ENCODE data around the gene ERAS. TPM values are rescaled to one million over a fixed set of nuclear protein-coding genes. Genes with fewer than 3 reads are reported as not detected.

Gene ERAS
- total and polyA plus RNA-seq, 2 experiments from 2014 or later: 1.3 to 2.4 TPM

DNA sequence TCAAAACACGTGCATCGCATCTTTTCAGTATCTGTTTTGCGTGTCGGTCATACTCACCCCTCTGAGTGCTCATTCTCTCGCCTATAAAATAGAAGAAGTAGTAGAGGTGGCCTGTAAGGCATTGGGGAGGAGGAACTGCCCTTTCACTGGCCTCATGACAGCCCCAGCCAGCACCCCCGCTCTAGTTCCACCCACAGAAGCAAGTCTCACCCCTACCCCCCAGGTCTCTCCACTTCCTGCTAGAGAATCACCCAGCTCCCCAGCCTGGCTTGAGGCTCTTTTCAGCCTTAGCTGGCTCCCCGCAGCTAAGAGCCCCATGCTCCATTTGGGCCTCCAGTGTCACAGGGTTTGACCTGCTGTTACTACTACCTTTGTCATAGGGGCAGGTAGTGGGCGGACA is 12.7 kb upstream of the ERAS start:
- H3K27ac Mint-ChIP-seq: peak overlapping the region; percentile 59; the same call in 1 of the 2 replicates

More for the DNA sequence above, 12.7 kb upstream of the ERAS start:
- DNase-seq (ENCODE audit: low spot score) (no peak), ATAC-seq (no peak)
- Mint-ChIP-seq H3K36me3 (ENCODE audit: low read depth) (no peaks in the 10 kb centered on the region; the same call in 2 of the 3 replicates), H3K27me3 (ENCODE audit: insufficient read depth, low read depth, poor library complexity) (no peaks in the 10 kb centered on the region), H3K4me3 (no peak overlapping the region), H3K9me3 (no peaks in the 10 kb centered on the region), H3K4me1 (no peaks in the 10 kb centered on the region)
- Histone ChIP-seq H3K36me3 (ENCODE audit: insufficient read depth) (no peaks in the 10 kb centered on the region), H3K9me2 (ENCODE audit: insufficient read depth) (no peaks in the 10 kb centered on the region), H3F3A (replicated peaks; ENCODE audit: low read depth) (no peaks in the 10 kb centered on the region), H3K79me2 (replicated peaks; ENCODE audit: insufficient read depth) (no peaks in the 10 kb centered on the region), H3K4me2 (no peak overlapping the region), H3K27ac (ENCODE audit: low read depth) (no peak overlapping the region), H4K20me1 (replicated peaks; ENCODE audit: insufficient read depth) (no peaks in the 10 kb centered on the region), H3K4me1 (ENCODE audit: insufficient read depth) (no peaks in the 10 kb centered on the region), H3K4me3 (no peak overlapping the region), H3K27me3 (ENCODE audit: insufficient read depth) (no peaks in the 10 kb centered on the region), H2AFZ (no peak overlapping the region)
- TF ChIP-seq EZH2phosphoT487 (IDR thresholded peaks at IDR 0.05; ENCODE audit: unreplicated experiment) (no peak), ZNF114 (CRISPR knock-in tag; IDR thresholded peaks at IDR 0.05) (no peak), CREB1 (CRISPR knock-in tag; IDR thresholded peaks at IDR 0.05; ENCODE audit: low read depth) (no peak), POLR2AphosphoS5 (IDR thresholded peaks at IDR 0.05; ENCODE audit: low read depth) (no peak), NANOG (IDR thresholded peaks at IDR 0.05; ENCODE audit: borderline replicate concordance) (no peak), EZH2 (IDR thresholded peaks at IDR 0.05; ENCODE audit: low read depth, unreplicated experiment) (no peak), STAT1 (IDR thresholded peaks at IDR 0.05; ENCODE audit: unreplicated experiment) (no peak)
- TF ChIP-seq, protein P1, sequence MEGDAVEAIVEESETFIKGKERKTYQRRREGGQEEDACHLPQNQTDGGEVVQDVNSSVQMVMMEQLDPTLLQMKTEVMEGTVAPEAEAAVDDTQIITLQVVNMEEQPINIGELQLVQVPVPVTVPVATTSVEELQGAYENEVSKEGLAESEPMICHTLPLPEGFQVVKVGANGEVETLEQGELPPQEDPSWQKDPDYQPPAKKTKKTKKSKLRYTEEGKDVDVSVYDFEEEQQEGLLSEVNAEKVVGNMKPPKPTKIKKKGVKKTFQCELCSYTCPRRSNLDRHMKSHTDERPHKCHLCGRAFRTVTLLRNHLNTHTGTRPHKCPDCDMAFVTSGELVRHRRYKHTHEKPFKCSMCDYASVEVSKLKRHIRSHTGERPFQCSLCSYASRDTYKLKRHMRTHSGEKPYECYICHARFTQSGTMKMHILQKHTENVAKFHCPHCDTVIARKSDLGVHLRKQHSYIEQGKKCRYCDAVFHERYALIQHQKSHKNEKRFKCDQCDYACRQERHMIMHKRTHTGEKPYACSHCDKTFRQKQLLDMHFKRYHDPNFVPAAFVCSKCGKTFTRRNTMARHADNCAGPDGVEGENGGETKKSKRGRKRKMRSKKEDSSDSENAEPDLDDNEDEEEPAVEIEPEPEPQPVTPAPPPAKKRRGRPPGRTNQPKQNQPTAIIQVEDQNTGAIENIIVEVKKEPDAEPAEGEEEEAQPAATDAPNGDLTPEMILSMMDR (conservative IDR thresholded peaks at IDR 0.05; ENCODE audit: low read depth in 2 of 2): no peak
- TF ChIP-seq, protein P2, sequence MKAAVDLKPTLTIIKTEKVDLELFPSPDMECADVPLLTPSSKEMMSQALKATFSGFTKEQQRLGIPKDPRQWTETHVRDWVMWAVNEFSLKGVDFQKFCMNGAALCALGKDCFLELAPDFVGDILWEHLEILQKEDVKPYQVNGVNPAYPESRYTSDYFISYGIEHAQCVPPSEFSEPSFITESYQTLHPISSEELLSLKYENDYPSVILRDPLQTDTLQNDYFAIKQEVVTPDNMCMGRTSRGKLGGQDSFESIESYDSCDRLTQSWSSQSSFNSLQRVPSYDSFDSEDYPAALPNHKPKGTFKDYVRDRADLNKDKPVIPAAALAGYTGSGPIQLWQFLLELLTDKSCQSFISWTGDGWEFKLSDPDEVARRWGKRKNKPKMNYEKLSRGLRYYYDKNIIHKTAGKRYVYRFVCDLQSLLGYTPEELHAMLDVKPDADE (IDR thresholded peaks at IDR 0.05): no peak
- TF ChIP-seq, protein P3, sequence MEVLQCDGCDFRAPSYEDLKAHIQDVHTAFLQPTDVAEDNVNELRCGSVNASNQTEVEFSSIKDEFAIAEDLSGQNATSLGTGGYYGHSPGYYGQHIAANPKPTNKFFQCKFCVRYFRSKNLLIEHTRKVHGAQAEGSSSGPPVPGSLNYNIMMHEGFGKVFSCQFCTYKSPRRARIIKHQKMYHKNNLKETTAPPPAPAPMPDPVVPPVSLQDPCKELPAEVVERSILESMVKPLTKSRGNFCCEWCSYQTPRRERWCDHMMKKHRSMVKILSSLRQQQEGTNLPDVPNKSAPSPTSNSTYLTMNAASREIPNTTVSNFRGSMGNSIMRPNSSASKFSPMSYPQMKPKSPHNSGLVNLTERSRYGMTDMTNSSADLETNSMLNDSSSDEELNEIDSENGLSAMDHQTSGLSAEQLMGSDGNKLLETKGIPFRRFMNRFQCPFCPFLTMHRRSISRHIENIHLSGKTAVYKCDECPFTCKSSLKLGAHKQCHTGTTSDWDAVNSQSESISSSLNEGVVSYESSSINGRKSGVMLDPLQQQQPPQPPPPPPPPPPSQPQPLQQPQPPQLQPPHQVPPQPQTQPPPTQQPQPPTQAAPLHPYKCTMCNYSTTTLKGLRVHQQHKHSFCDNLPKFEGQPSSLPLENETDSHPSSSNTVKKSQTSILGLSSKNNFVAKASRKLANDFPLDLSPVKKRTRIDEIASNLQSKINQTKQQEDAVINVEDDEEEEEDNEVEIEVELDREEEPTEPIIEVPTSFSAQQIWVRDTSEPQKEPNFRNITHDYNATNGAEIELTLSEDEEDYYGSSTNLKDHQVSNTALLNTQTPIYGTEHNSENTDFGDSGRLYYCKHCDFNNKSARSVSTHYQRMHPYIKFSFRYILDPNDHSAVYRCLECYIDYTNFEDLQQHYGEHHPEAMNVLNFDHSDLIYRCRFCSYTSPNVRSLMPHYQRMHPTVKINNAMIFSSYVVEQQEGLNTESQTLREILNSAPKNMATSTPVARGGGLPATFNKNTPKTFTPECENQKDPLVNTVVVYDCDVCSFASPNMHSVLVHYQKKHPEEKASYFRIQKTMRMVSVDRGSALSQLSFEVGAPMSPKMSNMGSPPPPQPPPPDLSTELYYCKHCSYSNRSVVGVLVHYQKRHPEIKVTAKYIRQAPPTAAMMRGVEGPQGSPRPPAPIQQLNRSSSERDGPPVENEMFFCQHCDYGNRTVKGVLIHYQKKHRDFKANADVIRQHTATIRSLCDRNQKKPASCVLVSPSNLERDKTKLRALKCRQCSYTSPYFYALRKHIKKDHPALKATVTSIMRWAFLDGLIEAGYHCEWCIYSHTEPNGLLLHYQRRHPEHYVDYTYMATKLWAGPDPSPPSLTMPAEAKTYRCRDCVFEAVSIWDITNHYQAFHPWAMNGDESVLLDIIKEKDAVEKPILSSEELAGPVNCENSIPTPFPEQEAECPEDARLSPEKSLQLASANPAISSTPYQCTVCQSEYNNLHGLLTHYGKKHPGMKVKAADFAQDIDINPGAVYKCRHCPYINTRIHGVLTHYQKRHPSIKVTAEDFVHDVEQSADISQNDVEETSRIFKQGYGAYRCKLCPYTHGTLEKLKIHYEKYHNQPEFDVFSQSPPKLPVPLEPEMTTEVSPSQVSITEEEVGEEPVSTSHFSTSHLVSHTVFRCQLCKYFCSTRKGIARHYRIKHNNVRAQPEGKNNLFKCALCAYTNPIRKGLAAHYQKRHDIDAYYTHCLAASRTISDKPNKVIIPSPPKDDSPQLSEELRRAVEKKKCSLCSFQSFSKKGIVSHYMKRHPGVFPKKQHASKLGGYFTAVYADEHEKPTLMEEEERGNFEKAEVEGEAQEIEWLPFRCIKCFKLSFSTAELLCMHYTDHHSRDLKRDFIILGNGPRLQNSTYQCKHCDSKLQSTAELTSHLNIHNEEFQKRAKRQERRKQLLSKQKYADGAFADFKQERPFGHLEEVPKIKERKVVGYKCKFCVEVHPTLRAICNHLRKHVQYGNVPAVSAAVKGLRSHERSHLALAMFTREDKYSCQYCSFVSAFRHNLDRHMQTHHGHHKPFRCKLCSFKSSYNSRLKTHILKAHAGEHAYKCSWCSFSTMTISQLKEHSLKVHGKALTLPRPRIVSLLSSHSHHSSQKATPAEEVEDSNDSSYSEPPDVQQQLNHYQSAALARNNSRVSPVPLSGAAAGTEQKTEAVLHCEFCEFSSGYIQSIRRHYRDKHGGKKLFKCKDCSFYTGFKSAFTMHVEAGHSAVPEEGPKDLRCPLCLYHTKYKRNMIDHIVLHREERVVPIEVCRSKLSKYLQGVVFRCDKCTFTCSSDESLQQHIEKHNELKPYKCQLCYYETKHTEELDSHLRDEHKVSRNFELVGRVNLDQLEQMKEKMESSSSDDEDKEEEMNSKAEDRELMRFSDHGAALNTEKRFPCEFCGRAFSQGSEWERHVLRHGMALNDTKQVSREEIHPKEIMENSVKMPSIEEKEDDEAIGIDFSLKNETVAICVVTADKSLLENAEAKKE (CRISPR knock-in tag; IDR thresholded peaks at IDR 0.05): no peak
